PC-9 (cell line): ENCODE results near the gene ABCB9. TPM values are rescaled to one million over a fixed set of nuclear protein-coding genes. Genes with fewer than 3 reads are reported as not detected.

ENCODE experiments used
- BruUV-seq: library from RNA; stranded (reverse); fragments of 400-500 nt; replicated peaks from 2 replicates; lab custom pipeline; 2021; lab: Mats Ljungman, UMichigan
- CTCF ChIA-PET: fragments of 300-600 bp; sonication (Branson Sonifier 250); formaldehyde crosslinking; loops from one replicate; lab custom pipeline; 2022; ENCODE audit warnings: antibody characterized with exemption; lab: Charles Lee
- POLR2A ChIA-PET: fragments of 300-600 bp; sonication (Branson Sonifier 250); formaldehyde crosslinking; loops from one replicate; lab custom pipeline; 2022; ENCODE audit warnings: antibody characterized with exemption; ENCODE audit not compliant: unreplicated experiment; lab: Charles Lee
- DNase-seq, 2 experiments: peaks; one replicate each; pipeline versions ENCODE4 v3.0.0 to v3.0.0-alpha.2; 2015 to 2022; ENCODE audit warnings: mixed read lengths in 1 of 2
- H2AFZ ChIP-seq: fragments of 200-600 bp; sonication (generic); 2 replicates; pipeline ENCODE4 v1.8.1; 2017; ENCODE audit warnings: antibody characterized with exemption
- H3F3A ChIP-seq: fragments of 200-600 bp; sonication (generic); 2 replicates; pipeline ENCODE4 v1.8.1; 2017; ENCODE audit warnings: antibody characterized with exemption, mild to moderate bottlenecking, low read depth; ENCODE audit not compliant: insufficient read depth
- H3K27ac ChIP-seq: fragments of 200-600 bp; sonication (generic); 2 replicates; pipeline ENCODE4 v1.6.1; 2016; ENCODE audit warnings: mixed run types
- H3K27me3 ChIP-seq: fragments of 200-600 bp; sonication (generic); 2 replicates; pipeline ENCODE4 v1.6.1; 2016; ENCODE audit warnings: low read depth, mixed run types; ENCODE audit not compliant: insufficient read depth
- H3K36me3 ChIP-seq: fragments of 200-600 bp; sonication (generic); 2 replicates; pipeline ENCODE4 v1.6.1; 2016; ENCODE audit warnings: low read depth, mixed run types
- H3K4me1 ChIP-seq: fragments of 200-600 bp; sonication (generic); replicated peaks from 2 replicates; pipeline ENCODE4 v1.6.1; 2016; ENCODE audit warnings: mixed run types; ENCODE audit not compliant: insufficient read depth
- H3K4me2 ChIP-seq: fragments of 200-600 bp; sonication (generic); 2 replicates; pipeline ENCODE4 v1.6.1; 2017; ENCODE audit warnings: mixed run types
- H3K4me3 ChIP-seq: fragments of 200-600 bp; sonication (generic); 2 replicates; pipeline ENCODE4 v1.6.1; 2016; ENCODE audit warnings: mixed run types
- H3K79me2 ChIP-seq: fragments of 200-600 bp; sonication (generic); 2 replicates; pipeline ENCODE4 v1.6.1; 2017; ENCODE audit warnings: low read depth, mixed run types
- H3K9me2 ChIP-seq: fragments of 200-600 bp; sonication (generic); 2 replicates; pipeline ENCODE4 v1.8.1; 2017; ENCODE audit warnings: mild to moderate bottlenecking; ENCODE audit not compliant: insufficient read depth
- H3K9me3 ChIP-seq: fragments of 200-600 bp; sonication (generic); 2 replicates; pipeline ENCODE4 v1.8.1; 2016; ENCODE audit warnings: low read depth; ENCODE audit not compliant: insufficient read depth
- H4K20me1 ChIP-seq: fragments of 200-600 bp; sonication (generic); 2 replicates; pipeline ENCODE4 v1.8.1; 2017; ENCODE audit not compliant: insufficient read depth
- CTCF ChIP-seq: fragments of 200-600 bp; sonication (generic); conservative IDR thresholded peaks from 2 replicates; pipeline ENCODE4 v1.6.1; 2017; ENCODE audit warnings: mixed run types, antibody characterized with exemption, mild to moderate bottlenecking, moderate library complexity
- EZH2 ChIP-seq: fragments of 200-600 bp; sonication (generic); IDR thresholded peaks from 2 replicates; pipeline ENCODE4 v1.8.0; 2017; ENCODE audit warnings: antibody characterized with exemption, low read depth
- intact Hi-C: fragments of 100-400 bp; cut with micrococcal nuclease; formaldehyde crosslinking; loops from one replicate; pipeline ENCODE4 v1.10.0; 2022; ENCODE audit not compliant: unreplicated experiment
- total RNA-seq: library from RNA; stranded (reverse); gene quantifications from 2 replicates; pipeline ENCODE4 v1.2.3, GENCODE V29; 2021

Gene ABCB9
- total RNA-seq, 1 experiment from 2014 or later = 13.0 TPM

- H2AFZ ChIP-seq = no peak overlapping the region
- H3K4me2 ChIP-seq = peak overlapping the region; percentile 85; the same call in 1 of the 2 replicates
- intact Hi-C loops = no loop called here
- no peaks in the 10 kb centered on the region for H3K9me2 ChIP-seq
- CTCF ChIA-PET = no interaction called here
- H3K79me2 ChIP-seq = peaks cover 51% of the 10 kb centered on the region
- peaks cover 64% of the 10 kb centered on the region for H3F3A ChIP-seq
- no peaks in the 10 kb centered on the region for H3K36me3 ChIP-seq
- DNase-seq = no peak
- TF ChIP-seq CTCF (no peak), EZH2 (no peak)
- H3K4me3 ChIP-seq = 0 out of 2 replicates have a peak overlapping the region, but pooled peaks have one; percentile 61
- BruUV-seq = no TSS peak
- peaks cover 12% of the 10 kb centered on the region; the same call in 1 of the 2 replicates for H4K20me1 ChIP-seq
- peaks cover 67% of the 10 kb centered on the region for H3K4me1 ChIP-seq
- H3K27ac ChIP-seq = peak overlapping the region; percentile 97; the same call in 1 of the 2 replicates
- POLR2A ChIA-PET = interaction anchor here (0.6 kb wide), 1 partner anchor 455 kb away, joined by 3 read pairs; no protein-coding TSS in a partner anchor
- H3K9me3 ChIP-seq = no peaks in the 10 kb centered on the region
- no peaks in the 10 kb centered on the region for H3K27me3 ChIP-seq
Measured at GRCh38 chr12:122896662-122897061, 69.6 kb downstream of the ABCB9 start.

GRCh38 chr12:122895704-122896636 lies 70.3 kb downstream of the ABCB9 start, which contains the start of gene VPS37B:
TSS of gene VPS37B (minus strand) at chr12:122896124. CDS start at chr12:122896062, 62 bp downstream.
- H3F3A ChIP-seq = peaks cover 70% of the 10 kb centered on the region
- BruUV-seq = no TSS peak
- peak within 1 kb of the TSS; percentile 85 for H3K4me2 ChIP-seq
- no peaks in the 10 kb centered on the region for H3K9me3 ChIP-seq
- no peaks in the 10 kb centered on the region for H3K36me3 ChIP-seq
- peak; percentile 63 to 82 for DNase-seq
- H3K79me2 ChIP-seq = peaks cover 58% of the 10 kb centered on the region
- CTCF ChIA-PET = no interaction called here
- H3K4me3 ChIP-seq = peak within 1 kb of the TSS; percentile 61
- H4K20me1 ChIP-seq = peaks cover 12% of the 10 kb centered on the region; the same call in 1 of the 2 replicates
- no peaks in the 10 kb centered on the region for H3K27me3 ChIP-seq
- no peaks in the 10 kb centered on the region for H3K9me2 ChIP-seq
- peak within 1 kb of the TSS; percentile 97 for H3K27ac ChIP-seq
- H2AFZ ChIP-seq = peak within 1 kb of the TSS; percentile 68
- TF ChIP-seq EZH2 = no peak
- no peak for TF ChIP-seq CTCF
- intact Hi-C loops = loop anchor here (2.0 kb wide), 1 partner anchor 55 kb away; no protein-coding TSS in a partner anchor
- H3K4me1 ChIP-seq = peaks cover 73% of the 10 kb centered on the region
- POLR2A ChIA-PET = interaction anchor here (0.6 kb wide), 1 partner anchor 456 kb away, joined by 3 read pairs; no protein-coding TSS in a partner anchor

GRCh38 chr12:122895320-122895703 lies 71.0 kb downstream of the ABCB9 start:
- no TSS peak for BruUV-seq
- H3K36me3 ChIP-seq = no peaks in the 10 kb centered on the region
- no peaks in the 10 kb centered on the region for H3K9me3 ChIP-seq
- ChIA-PET CTCF (no interaction called here), POLR2A (no interaction called here)
- DNase-seq = no peak
- H2AFZ ChIP-seq = peak overlapping the region; percentile 68
- peak overlapping the region; percentile 61 for H3K4me3 ChIP-seq
- H3K79me2 ChIP-seq = peaks cover 65% of the 10 kb centered on the region
- no peaks in the 10 kb centered on the region for H3K9me2 ChIP-seq
- H3K27me3 ChIP-seq = no peaks in the 10 kb centered on the region
- H3K4me1 ChIP-seq = peaks cover 80% of the 10 kb centered on the region
- intact Hi-C loops = loop anchor here (2.0 kb wide), 1 partner anchor 55 kb away; no protein-coding TSS in a partner anchor
- TF ChIP-seq EZH2 (no peak), CTCF (no peak)
- H3K27ac ChIP-seq = peak overlapping the region; percentile 97
- H4K20me1 ChIP-seq = peaks cover 12% of the 10 kb centered on the region; the same call in 1 of the 2 replicates
- peak overlapping the region; percentile 85 for H3K4me2 ChIP-seq
- peaks cover 77% of the 10 kb centered on the region for H3F3A ChIP-seq
